ENCODE measurements around the gene MST1.

MST1 gene

DNA sequence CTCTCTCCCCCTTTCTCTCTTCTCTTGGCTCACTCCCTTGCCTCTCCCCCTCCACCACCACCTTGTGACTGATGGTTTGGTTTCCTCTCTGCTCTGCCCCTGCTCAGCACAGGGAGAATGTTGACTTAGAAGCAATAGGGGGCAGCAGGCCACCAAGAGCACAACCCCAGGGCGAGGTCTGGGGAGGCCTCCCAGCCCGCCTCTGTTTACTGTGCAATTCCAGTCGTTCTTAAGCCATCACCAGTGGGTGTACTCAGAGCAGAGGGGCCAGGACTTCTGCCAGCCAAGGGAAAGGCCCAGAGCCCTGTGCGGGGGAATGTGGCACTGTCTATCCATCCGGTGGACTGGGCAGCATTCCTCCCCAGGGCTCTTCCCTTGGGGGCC lies 20.9 kb downstream of the MST1 start:
- Mint-ChIP-seq H3K9me3 (no peaks in the 10 kb centered on the region), H3K4me1 (peaks cover 23% of the 10 kb centered on the region), H3K27ac (peak overlapping the region; percentile 18 to 52 (median 50)), H3K36me3 (ENCODE audit: low read depth) (no peaks in the 10 kb centered on the region), H3K27me3 (ENCODE audit: low read depth) (peaks cover 3% of the 10 kb centered on the region), H3K4me3 (no peak overlapping the region)
- TF ChIP-seq, protein P1, sequence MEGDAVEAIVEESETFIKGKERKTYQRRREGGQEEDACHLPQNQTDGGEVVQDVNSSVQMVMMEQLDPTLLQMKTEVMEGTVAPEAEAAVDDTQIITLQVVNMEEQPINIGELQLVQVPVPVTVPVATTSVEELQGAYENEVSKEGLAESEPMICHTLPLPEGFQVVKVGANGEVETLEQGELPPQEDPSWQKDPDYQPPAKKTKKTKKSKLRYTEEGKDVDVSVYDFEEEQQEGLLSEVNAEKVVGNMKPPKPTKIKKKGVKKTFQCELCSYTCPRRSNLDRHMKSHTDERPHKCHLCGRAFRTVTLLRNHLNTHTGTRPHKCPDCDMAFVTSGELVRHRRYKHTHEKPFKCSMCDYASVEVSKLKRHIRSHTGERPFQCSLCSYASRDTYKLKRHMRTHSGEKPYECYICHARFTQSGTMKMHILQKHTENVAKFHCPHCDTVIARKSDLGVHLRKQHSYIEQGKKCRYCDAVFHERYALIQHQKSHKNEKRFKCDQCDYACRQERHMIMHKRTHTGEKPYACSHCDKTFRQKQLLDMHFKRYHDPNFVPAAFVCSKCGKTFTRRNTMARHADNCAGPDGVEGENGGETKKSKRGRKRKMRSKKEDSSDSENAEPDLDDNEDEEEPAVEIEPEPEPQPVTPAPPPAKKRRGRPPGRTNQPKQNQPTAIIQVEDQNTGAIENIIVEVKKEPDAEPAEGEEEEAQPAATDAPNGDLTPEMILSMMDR (IDR thresholded peaks at IDR 0.05; ENCODE audit: unreplicated experiment in 3 of 3) = no peak

DNA sequence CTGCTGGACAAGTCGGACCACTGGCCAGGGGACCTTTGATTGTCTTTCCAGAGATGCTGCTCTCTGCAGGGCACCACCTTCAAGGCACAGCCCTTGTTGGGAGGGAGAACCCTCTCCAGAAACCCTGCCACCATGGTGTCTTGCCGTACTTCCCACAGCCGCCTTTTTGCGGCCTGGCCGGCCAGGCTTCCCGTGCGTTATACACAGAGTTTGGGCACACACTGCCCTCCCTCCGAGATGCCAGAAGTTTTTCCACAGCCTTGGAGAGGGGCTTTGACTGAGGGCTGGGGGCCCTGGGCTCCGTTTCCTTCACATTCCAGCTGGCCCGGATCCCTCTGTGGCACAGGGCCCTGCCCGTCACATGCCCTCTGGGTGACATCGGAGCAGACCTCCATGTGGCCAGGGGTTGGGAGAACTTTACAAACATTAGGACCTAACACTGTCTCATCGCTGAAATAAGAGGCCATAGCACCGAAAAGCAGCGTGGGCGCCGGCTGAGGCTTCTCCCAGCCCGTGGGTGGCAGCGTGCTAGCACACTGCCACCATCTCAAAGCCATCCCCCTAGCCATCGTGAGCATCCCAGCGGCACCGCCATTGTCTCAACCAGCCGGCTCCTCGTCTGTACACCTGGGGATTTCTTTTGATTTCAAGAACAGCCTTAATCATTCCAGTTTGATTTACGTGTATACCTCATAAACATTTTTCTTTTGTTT lies 21.4 kb downstream of the MST1 start:
- H3K27me3 Mint-ChIP-seq (ENCODE audit: low read depth) = peaks cover 3% of the 10 kb centered on the region
- H3K9me3 Mint-ChIP-seq = no peaks in the 10 kb centered on the region
- TF ChIP-seq, protein P1 (IDR thresholded peaks at IDR 0.05; ENCODE audit: unreplicated experiment in 3 of 3) = no peak
- no peak overlapping the region for H3K4me3 Mint-ChIP-seq
- peaks cover 23% of the 10 kb centered on the region for H3K4me1 Mint-ChIP-seq
- no peaks in the 10 kb centered on the region for H3K36me3 Mint-ChIP-seq (ENCODE audit: low read depth)
- H3K27ac Mint-ChIP-seq = peak overlapping the region; percentile 18 to 52 (median 50)

DNA sequence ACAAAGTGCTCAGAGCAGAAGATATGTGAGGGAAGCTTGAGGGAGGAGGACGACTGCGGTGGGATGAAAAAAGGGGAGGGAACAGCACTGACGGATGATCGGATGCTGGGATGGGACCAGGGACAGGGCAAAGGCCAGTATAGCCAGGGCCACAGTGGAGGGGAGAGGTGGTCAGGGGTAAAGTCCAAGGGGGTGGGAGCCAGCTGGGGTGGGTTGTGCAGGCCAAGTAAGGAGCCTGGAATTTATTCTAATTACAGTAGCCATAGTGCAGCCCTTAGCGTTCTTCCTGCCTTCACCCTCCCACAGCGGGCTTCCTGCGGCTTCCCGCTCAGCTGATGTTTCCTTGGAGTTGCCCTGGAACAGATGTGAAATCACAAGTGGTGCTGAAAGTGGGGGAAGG lies 22.7 kb downstream of the MST1 start:
- H3K36me3 Mint-ChIP-seq (ENCODE audit: low read depth) = no peaks in the 10 kb centered on the region
- no peak overlapping the region for H3K4me3 Mint-ChIP-seq
- TF ChIP-seq, protein P1 (IDR thresholded peaks at IDR 0.05; ENCODE audit: unreplicated experiment in 3 of 3) = no peak
- H3K4me1 Mint-ChIP-seq = peaks cover 16% of the 10 kb centered on the region
- H3K9me3 Mint-ChIP-seq = no peaks in the 10 kb centered on the region
- H3K27ac Mint-ChIP-seq = peak overlapping the region in 2 of 3 experiments; percentile 5 to 54
- H3K27me3 Mint-ChIP-seq (ENCODE audit: low read depth) = peaks cover 3% of the 10 kb centered on the region

DNA sequence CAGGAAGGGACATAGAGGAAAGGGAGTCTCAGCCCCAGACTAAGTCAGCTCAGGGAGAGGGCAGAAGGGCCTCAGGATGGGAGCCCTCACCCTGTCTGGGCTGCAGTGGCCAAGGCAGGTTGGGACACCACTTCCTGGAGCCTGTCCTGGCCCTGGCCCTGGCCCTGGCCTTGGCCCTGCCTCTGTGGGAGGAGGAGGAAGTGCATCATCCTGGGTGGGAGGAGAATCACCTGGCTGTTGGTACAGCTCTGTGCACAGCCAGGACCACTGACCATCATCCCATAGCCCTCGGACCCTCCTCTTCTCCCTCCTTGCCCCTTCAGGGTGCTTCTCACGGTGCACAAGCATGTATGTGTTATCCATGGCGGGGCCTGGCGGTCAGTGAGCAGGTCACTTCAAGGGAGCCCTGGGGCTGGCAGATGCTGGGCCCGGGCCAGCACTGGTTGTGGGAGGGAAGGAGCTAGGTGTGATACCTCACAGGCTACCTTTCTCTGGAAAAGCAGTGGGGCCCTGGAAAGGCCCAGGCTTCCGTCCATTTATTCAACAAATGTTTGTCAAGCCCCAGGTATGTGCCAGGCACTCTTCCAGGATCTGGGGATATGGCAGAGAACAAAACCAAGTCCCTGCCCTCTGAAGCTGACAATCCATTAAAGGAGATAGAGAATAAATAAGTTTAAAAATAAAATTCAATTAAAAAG lies 23.3 kb downstream of the MST1 start:
- Mint-ChIP-seq H3K9me3 (no peaks in the 10 kb centered on the region), H3K4me1 (peaks cover 16% of the 10 kb centered on the region), H3K27me3 (ENCODE audit: low read depth) (no peaks in the 10 kb centered on the region), H3K4me3 (no peak overlapping the region), H3K36me3 (ENCODE audit: low read depth) (no peaks in the 10 kb centered on the region), H3K27ac (peak overlapping the region in 2 of 3 experiments; percentile 54 to 71)
- TF ChIP-seq, protein P1 (IDR thresholded peaks at IDR 0.05; ENCODE audit: unreplicated experiment in 3 of 3) = no peak

DNA sequence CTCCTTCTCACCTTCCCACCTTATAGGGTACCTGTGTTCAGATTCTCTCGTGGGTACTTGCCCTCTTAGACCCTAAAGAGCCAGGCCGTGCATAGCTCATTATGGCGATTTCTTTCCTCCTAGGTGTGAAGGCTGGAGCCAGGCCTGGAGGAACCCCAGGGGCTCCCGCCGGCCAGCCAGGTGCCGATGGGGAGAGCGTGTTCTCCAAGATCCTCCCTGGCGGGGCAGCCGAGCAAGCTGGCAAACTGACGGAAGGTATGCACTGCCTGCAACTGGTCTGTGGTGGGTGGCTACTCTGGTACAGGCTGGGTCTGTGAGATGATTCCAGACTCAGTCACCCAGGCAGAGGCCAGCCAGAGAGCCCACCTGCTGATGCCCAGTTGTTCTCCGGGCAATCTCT lies 25.0 kb downstream of the MST1 start:
- TF ChIP-seq, protein P1 (IDR thresholded peaks at IDR 0.05; ENCODE audit: unreplicated experiment in 3 of 3) = no peak
- no peak overlapping the region for H3K4me3 Mint-ChIP-seq
- H3K27me3 Mint-ChIP-seq (ENCODE audit: low read depth) = no peaks in the 10 kb centered on the region
- no peaks in the 10 kb centered on the region for H3K9me3 Mint-ChIP-seq
- peaks cover 16% of the 10 kb centered on the region for H3K4me1 Mint-ChIP-seq
- no peaks in the 10 kb centered on the region for H3K36me3 Mint-ChIP-seq (ENCODE audit: low read depth)
- no peak overlapping the region for H3K27ac Mint-ChIP-seq

Data from nephron (organoid).